Stimulated activated effector memory CD8-positive, alpha-beta T cell treated with anti-CD3 and anti-CD28 coated beads, Interleukin-12 subunit alpha, Interleukin-12 subunit beta, amount 100 ng/mL, for 72 hours (primary cell): ENCODE results near the gene KRTAP5-6.
A peak's percentile ranks its signal among the peaks of the same experiment; 100 is the strongest.

Source experiments
- ATAC-seq: fragments of 150-1000 bp; cut with Tn5 transposase; 2 replicates; pipeline ENCODE4 v1.10.0; 2021
- DNase-seq, 2 donors: peaks; one replicate each; pipeline ENCODE4 v3.0.0; 2021 to 2022; ENCODE audit warnings: low spot score in 2 of 2
- H3K27ac Mint-ChIP-seq: one replicate; pipeline ENCODE4 v1.8.0; 2022; ENCODE audit warnings: mild to moderate bottlenecking, mixed read lengths
- H3K36me3 Mint-ChIP-seq: one replicate; pipeline ENCODE4 v1.8.0; 2022; ENCODE audit warnings: mild to moderate bottlenecking, mixed read lengths
- H3K4me1 Mint-ChIP-seq: one replicate; pipeline ENCODE4 v1.8.0; 2022; ENCODE audit warnings: mixed read lengths
- H3K4me3 Mint-ChIP-seq: one replicate; pipeline ENCODE4 v1.8.0; 2022; ENCODE audit warnings: mild to moderate bottlenecking, mixed read lengths
- H3K9me3 Mint-ChIP-seq: one replicate; pipeline ENCODE4 v1.8.0; 2022; ENCODE audit warnings: mixed read lengths

Gene KRTAP5-6

DNA sequence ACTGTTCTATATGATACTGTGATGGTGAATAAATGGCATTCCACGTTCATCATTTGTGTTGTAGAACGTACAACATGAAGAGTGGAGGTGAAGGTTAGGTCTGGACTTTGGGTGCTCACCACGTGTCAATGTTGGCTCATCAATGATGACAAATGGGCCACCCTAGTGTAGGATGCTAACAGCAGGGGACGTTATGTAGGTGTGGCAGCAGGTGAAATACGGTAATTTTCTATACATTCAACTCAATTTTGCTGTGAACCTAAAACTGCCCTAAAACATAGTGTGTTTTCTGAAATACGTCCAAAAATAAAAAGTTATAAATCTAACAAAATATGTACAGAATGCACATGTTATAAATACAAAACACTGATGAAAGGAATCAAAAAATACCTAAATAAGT lies 6.2 kb downstream of the KRTAP5-6 start:
- no peak for DNase-seq
- H3K36me3 Mint-ChIP-seq = no peaks in the 10 kb centered on the region
- peaks cover 34% of the 10 kb centered on the region for H3K4me1 Mint-ChIP-seq
- peaks cover 9% of the 10 kb centered on the region for H3K9me3 Mint-ChIP-seq
- no peak overlapping the region for H3K4me3 Mint-ChIP-seq
- H3K27ac Mint-ChIP-seq = no peak overlapping the region
- no peak for ATAC-seq

DNA sequence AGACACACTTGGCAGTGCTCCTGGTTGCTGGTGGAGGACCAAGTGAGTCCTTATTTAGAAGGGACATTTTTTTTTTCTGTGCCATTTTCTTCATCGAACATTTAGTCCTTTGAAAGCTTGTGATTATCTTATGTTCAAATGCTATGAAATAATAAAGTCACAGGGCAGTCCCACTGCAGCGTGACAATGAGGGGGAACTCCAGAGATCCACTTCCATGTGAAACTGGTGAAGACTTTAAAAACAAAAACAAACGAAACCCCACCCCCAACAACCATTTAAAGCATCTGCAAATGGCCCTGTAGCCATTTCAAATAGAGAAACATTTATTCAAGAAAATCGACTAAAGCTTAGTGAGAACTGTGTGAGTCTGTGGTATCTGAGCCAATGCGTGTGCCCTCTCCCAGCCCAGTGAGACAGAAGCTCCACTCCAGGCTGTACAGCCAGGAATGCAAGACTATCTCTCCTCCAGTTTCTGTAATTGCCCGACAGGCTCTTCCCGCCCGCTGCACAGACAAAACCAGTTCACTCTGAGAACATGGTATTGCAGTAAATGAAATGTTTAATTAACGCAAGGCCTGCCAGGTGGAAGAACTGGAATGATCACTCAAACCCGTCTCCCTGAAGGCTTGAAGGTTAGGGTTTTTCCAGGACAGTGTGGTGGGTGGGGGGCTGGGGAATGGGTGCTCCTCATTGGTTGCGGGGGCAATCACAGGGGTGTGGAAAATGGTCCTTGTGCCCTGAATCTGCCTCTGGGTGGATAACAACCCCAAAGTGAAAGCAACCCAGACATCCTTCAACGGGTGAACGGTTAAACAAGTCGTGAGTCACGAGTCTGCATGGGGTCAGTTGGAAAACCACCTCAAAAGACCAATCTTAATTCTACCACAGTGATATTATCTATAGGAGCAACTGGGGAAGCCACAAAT lies 8.4 kb downstream of the KRTAP5-6 start:
- no peak overlapping the region for H3K27ac Mint-ChIP-seq
- no peaks in the 10 kb centered on the region for H3K36me3 Mint-ChIP-seq
- H3K4me1 Mint-ChIP-seq = peaks cover 34% of the 10 kb centered on the region
- H3K9me3 Mint-ChIP-seq = peaks cover 9% of the 10 kb centered on the region
- ATAC-seq (peak; percentile 60), DNase-seq (no peak)
- H3K4me3 Mint-ChIP-seq = no peak overlapping the region

GRCh38 chr11:1706634-1707400 lies 9.8 kb downstream of the KRTAP5-6 start:
- H3K9me3 Mint-ChIP-seq = peaks cover 4% of the 10 kb centered on the region
- no peak overlapping the region for H3K4me3 Mint-ChIP-seq
- no peak overlapping the region for H3K27ac Mint-ChIP-seq
- H3K36me3 Mint-ChIP-seq = no peaks in the 10 kb centered on the region
- DNase-seq = no peak
- peak; percentile 51 for ATAC-seq
- peaks cover 21% of the 10 kb centered on the region for H3K4me1 Mint-ChIP-seq

GRCh38 chr11:1707751-1708150 lies 10.8 kb downstream of the KRTAP5-6 start:
- H3K36me3 Mint-ChIP-seq = no peaks in the 10 kb centered on the region
- DNase-seq (no peak), ATAC-seq (no peak)
- peaks cover 18% of the 10 kb centered on the region for H3K4me1 Mint-ChIP-seq
- H3K4me3 Mint-ChIP-seq = no peak overlapping the region
- H3K9me3 Mint-ChIP-seq = no peaks in the 10 kb centered on the region
- no peak overlapping the region for H3K27ac Mint-ChIP-seq

GRCh38 chr11:1708716-1709115 lies 11.7 kb downstream of the KRTAP5-6 start:
- no peak overlapping the region for H3K4me3 Mint-ChIP-seq
- H3K4me1 Mint-ChIP-seq = peaks cover 18% of the 10 kb centered on the region
- ATAC-seq (no peak), DNase-seq (no peak)
- no peaks in the 10 kb centered on the region for H3K36me3 Mint-ChIP-seq
- H3K9me3 Mint-ChIP-seq = no peaks in the 10 kb centered on the region
- H3K27ac Mint-ChIP-seq = no peak overlapping the region

- Mint-ChIP-seq H3K27ac (no peak overlapping the region), H3K36me3 (no peaks in the 10 kb centered on the region), H3K9me3 (no peaks in the 10 kb centered on the region), H3K4me3 (no peak overlapping the region), H3K4me1 (no peaks in the 10 kb centered on the region)
- ATAC-seq = no peak
- DNase-seq = no peak
These were observed 18.2 kb downstream of the KRTAP5-6 start for GRCh38 chr11:1714908-1715885.

GRCh38 chr11:1717745-1718144 lies 20.8 kb downstream of the KRTAP5-6 start:
- Mint-ChIP-seq H3K36me3 (no peaks in the 10 kb centered on the region), H3K27ac (no peak overlapping the region)
- no peak for ATAC-seq

DNA sequence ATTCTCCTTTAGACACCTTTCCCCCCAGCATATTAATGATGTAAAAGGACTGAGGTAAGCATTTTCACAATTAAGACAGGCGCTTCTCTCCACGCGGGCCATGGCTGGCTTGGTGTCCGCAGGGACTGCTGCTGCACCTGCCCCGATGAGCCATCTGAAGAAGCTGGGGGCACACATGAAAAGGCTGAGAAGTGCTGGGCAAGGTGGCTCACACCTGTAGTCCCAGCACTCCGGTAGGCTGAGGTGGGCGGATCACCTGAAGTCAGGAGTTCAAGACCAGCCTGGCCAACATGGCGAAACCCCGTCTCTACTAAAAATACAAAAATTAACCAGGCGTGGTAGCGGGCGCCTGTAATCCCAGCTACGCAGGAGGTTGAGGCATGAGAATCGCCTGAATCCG lies 21.3 kb downstream of the KRTAP5-6 start:
- Mint-ChIP-seq H3K9me3 (no peaks in the 10 kb centered on the region), H3K36me3 (no peaks in the 10 kb centered on the region), H3K4me1 (no peaks in the 10 kb centered on the region), H3K4me3 (no peak overlapping the region), H3K27ac (no peak overlapping the region)
- ATAC-seq = no peak
- no peak for DNase-seq

More at GRCh38 chr11:1717745-1718144, 20.8 kb downstream of the KRTAP5-6 start:
- Mint-ChIP-seq H3K9me3 (no peaks in the 10 kb centered on the region), H3K4me3 (no peak overlapping the region), H3K4me1 (no peaks in the 10 kb centered on the region)
- DNase-seq = no peak

DNA sequence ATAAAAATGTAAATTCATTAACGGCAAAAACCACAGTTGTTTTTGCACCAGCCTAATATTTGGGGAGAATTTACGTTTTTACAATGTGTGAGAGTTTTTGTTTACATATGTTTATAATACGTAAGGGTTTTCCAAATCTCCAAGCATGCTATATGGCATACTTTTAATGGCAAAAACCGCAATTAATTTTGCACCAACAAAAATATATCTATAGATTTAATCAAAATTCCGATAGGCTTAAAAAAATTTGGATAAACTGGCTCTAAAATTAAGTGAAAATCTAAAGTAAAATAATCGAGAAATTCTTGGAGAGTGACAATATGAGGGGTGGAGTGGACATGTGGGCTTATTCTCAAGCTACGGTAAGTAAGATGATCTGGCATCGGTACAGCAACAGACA lies 22.8 kb downstream of the KRTAP5-6 start:
- no peak overlapping the region for H3K4me3 Mint-ChIP-seq
- no peak for ATAC-seq
- H3K36me3 Mint-ChIP-seq = no peaks in the 10 kb centered on the region
- no peaks in the 10 kb centered on the region for H3K4me1 Mint-ChIP-seq
- no peaks in the 10 kb centered on the region for H3K9me3 Mint-ChIP-seq
- DNase-seq = no peak
- no peak overlapping the region for H3K27ac Mint-ChIP-seq

GRCh38 chr11:1727096-1727690 lies 30.2 kb downstream of the KRTAP5-6 start:
- H3K4me3 Mint-ChIP-seq = peak overlapping the region; percentile 54
- H3K4me1 Mint-ChIP-seq = peaks cover 58% of the 10 kb centered on the region
- no peaks in the 10 kb centered on the region for H3K9me3 Mint-ChIP-seq
- peak overlapping the region; percentile 68 for H3K27ac Mint-ChIP-seq
- ATAC-seq (peak; percentile 90), DNase-seq (no peak)
- peaks cover 8% of the 10 kb centered on the region for H3K36me3 Mint-ChIP-seq

DNA sequence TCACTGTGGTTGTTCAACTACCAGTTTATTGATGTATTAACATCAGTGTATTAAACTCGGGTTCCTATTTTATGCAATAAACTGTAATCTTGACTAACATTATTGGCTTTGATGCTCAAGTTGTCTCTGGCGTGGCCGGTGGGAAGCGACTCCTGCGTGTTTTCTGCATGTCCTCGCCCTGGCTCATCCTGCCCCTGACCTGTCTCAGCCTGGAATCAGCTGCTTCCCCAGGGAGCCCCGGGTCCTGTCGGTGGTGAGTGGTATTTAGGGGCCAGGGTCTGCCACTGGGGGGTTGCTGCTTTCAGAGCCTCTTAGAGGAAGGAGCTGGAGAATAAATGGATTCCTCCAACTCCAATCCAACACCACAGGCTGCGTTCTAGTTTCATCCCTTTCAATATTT lies 30.9 kb downstream of the KRTAP5-6 start:
- DNase-seq (no peak), ATAC-seq (no peak)
- Mint-ChIP-seq H3K9me3 (no peaks in the 10 kb centered on the region), H3K36me3 (peaks cover 8% of the 10 kb centered on the region), H3K27ac (peak overlapping the region; percentile 68), H3K4me3 (peak overlapping the region; percentile 54), H3K4me1 (peaks cover 59% of the 10 kb centered on the region)

DNA sequence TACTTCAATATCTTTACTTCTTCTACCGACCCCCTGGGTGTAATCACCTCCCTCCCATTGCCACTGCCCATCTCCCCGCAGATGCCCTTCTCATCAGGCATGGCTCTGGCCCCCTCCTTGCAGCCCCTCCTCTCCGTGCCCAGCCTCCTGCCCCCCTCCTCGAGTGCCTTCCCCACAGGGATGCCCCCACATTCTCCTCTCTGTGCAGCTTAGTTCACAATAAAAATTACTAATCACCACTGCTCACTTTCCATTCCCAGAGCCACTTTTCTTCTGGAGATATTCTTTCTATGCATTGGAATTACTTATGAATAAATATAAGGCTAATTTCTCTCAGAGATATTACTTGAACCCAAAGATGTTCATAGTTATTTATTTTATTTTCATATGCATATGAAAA lies 31.3 kb downstream of the KRTAP5-6 start:
- Mint-ChIP-seq H3K4me3 (peak overlapping the region; percentile 54), H3K9me3 (no peaks in the 10 kb centered on the region), H3K27ac (peak overlapping the region; percentile 68), H3K36me3 (peaks cover 8% of the 10 kb centered on the region), H3K4me1 (peaks cover 61% of the 10 kb centered on the region)
- DNase-seq (no peak), ATAC-seq (no peak)

DNA sequence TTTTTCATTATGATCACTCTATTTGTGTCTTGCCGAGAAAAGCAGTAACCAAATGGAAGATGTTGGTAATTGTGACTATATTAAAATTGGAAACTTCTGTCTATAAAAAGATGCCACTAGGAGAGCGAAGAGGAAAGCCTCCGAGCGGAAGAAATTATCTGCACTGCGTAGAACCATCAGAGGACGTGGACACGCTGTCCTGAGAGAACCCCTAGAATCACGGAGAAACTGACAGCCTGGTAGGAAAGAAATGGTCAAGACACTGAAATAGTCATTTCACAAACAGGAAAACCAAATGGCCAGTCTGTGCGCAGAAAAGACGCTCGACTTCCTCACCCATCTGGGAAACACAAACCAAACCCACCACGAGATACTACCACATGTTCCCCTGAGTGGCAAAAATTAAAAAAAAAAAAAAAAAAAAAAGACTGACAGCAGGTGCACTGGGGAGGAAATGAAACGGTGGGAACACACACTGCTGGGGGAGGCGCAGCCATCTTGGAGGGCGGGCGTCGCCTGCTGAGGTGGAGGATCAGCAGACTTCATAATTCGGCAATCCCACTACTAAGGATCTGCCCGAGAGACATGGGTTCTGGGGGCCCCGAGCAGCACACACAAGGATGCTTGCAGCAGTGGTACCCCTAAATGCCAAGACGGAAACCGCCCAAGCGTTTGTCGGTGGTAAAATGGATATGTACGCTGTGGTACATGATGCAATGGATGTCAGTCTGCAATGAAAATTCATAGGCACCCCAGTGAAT lies 32.1 kb downstream of the KRTAP5-6 start:
- peak overlapping the region; percentile 54 for H3K4me3 Mint-ChIP-seq
- H3K36me3 Mint-ChIP-seq = peaks cover 8% of the 10 kb centered on the region
- no peak for DNase-seq
- ATAC-seq = peak; percentile 61
- peak overlapping the region; percentile 86 for H3K27ac Mint-ChIP-seq
- no peaks in the 10 kb centered on the region for H3K9me3 Mint-ChIP-seq
- H3K4me1 Mint-ChIP-seq = peaks cover 69% of the 10 kb centered on the region

- H3K4me3 Mint-ChIP-seq = peak overlapping the region; percentile 54
- DNase-seq (no peak), ATAC-seq (no peak)
- no peaks in the 10 kb centered on the region for H3K9me3 Mint-ChIP-seq
- peaks cover 74% of the 10 kb centered on the region for H3K4me1 Mint-ChIP-seq
- H3K36me3 Mint-ChIP-seq = peaks cover 8% of the 10 kb centered on the region
- peak overlapping the region; percentile 86 for H3K27ac Mint-ChIP-seq
These were observed 32.7 kb downstream of the KRTAP5-6 start for GRCh38 chr11:1729692-1730011.
